Uterus (tissue), 2 donors: ENCODE results near the gene YPEL3.

Experiments
- POLR2A ChIP-seq, 2 donors: fragments of 450-650 bp; IDR thresholded peaks; one replicate each; pipeline ENCODE4 v1.6.1; 2016; ENCODE audit warnings: antibody characterized with exemption in 2 of 2, mild to moderate bottlenecking in 1 of 2, moderate library complexity in 1 of 2
- TF ChIP-seq, protein P1 (sequence below), 4 experiments: fragments of 200-600 bp in 2 of 4; fragments of 450-650 bp in 2 of 4; sonication (generic) in 2 of 4; IDR thresholded peaks; one replicate each; pipeline ENCODE4 v1.5.1; 2016 to 2019; ENCODE audit warnings: antibody characterized with exemption in 4 of 4, mild to moderate bottlenecking in 2 of 4, moderate library complexity in 1 of 4

DNA sequence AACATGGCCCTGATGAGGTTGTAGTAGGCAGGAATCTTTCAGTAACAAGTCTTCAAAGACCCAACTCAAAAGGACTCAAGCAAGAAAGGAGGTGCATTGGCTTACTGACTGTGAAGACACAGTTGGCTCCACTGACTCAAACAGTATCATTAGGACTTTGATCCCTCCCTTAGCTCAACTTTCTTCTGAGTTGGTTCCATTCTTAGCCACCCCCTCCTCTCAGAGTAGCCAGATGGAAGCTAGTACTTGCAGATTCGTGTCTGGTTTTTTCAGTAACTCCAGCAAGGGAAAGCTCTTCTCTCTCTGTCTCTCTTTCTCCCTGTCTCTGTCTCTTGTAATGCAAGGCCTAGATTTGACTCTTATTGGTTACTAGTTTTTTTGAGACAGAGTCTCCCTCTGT is 32.0 kb upstream of the YPEL3 start:
- TF ChIP-seq, protein P1, sequence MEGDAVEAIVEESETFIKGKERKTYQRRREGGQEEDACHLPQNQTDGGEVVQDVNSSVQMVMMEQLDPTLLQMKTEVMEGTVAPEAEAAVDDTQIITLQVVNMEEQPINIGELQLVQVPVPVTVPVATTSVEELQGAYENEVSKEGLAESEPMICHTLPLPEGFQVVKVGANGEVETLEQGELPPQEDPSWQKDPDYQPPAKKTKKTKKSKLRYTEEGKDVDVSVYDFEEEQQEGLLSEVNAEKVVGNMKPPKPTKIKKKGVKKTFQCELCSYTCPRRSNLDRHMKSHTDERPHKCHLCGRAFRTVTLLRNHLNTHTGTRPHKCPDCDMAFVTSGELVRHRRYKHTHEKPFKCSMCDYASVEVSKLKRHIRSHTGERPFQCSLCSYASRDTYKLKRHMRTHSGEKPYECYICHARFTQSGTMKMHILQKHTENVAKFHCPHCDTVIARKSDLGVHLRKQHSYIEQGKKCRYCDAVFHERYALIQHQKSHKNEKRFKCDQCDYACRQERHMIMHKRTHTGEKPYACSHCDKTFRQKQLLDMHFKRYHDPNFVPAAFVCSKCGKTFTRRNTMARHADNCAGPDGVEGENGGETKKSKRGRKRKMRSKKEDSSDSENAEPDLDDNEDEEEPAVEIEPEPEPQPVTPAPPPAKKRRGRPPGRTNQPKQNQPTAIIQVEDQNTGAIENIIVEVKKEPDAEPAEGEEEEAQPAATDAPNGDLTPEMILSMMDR (IDR thresholded peaks at IDR 0.05) = no peak
- TF ChIP-seq POLR2A (IDR thresholded peaks at IDR 0.05) = no peak
